T-helper 17 cell (primary cell): ENCODE data around the gene NOL7. TPM values are rescaled to one million over a fixed set of nuclear protein-coding genes. Genes with fewer than 3 reads are reported as not detected.
A peak's percentile ranks its signal among the peaks of the same experiment; 100 is the strongest.

Experiments
- ATAC-seq: fragments of 150-1000 bp; cut with Tn5 transposase; 2 replicates; pipeline ENCODE4 v1.10.0; 2021; ENCODE audit warnings: mild to moderate bottlenecking, moderate library complexity
- DNase-seq, 3 donors: peaks; one replicate each; pipeline versions ENCODE4 v3.0.0 to v3.0.0-alpha.2; 2020 to 2021
- H3K9me3 ChIP-seq: one replicate; pipeline ENCODE4 v1.7.0; 2013; ENCODE audit warnings: low read length, mild to moderate bottlenecking; ENCODE audit not compliant: control insufficient read depth, poor library complexity, severe bottlenecking
- H3K27ac Mint-ChIP-seq: one replicate; pipeline ENCODE4 v1.8.0; 2022; ENCODE audit warnings: mild to moderate bottlenecking, moderate library complexity, mixed read lengths
- H3K27me3 Mint-ChIP-seq: one replicate; pipeline ENCODE4 v1.8.0; 2022; ENCODE audit warnings: mixed read lengths
- H3K36me3 Mint-ChIP-seq: one replicate; pipeline ENCODE4 v1.8.0; 2022; ENCODE audit warnings: low read depth, mixed read lengths
- H3K4me1 Mint-ChIP-seq: one replicate; pipeline ENCODE4 v1.8.0; 2022; ENCODE audit warnings: mild to moderate bottlenecking, mixed read lengths
- H3K4me3 Mint-ChIP-seq: one replicate; pipeline ENCODE4 v1.8.0; 2022; ENCODE audit warnings: mild to moderate bottlenecking, moderate library complexity, mixed read lengths
- total RNA-seq, 4 donors: library from RNA in 2 of 4; stranded (reverse) in 2 of 4; gene quantifications; one replicate each; pipeline ENCODE4 v1.2.3 and lab custom pipeline; 2022 to 2026

NOL7 gene
- total RNA-seq, 2 donors from 2014 or later, result 44.3 to 47.0 TPM

- Mint-ChIP-seq H3K36me3 (peaks cover 5% of the 10 kb centered on the region), H3K4me3 (peak overlapping the region; percentile 63), H3K27me3 (no peaks in the 10 kb centered on the region), H3K27ac (peak overlapping the region; percentile 81), H3K4me1 (peaks cover 25% of the 10 kb centered on the region)
- ATAC-seq (no peak), DNase-seq (no peak)
- no peaks in the 10 kb centered on the region for H3K9me3 ChIP-seq
Measured at GRCh38 chr6:13611715-13612114, 3.4 kb upstream of the NOL7 start.

DNA sequence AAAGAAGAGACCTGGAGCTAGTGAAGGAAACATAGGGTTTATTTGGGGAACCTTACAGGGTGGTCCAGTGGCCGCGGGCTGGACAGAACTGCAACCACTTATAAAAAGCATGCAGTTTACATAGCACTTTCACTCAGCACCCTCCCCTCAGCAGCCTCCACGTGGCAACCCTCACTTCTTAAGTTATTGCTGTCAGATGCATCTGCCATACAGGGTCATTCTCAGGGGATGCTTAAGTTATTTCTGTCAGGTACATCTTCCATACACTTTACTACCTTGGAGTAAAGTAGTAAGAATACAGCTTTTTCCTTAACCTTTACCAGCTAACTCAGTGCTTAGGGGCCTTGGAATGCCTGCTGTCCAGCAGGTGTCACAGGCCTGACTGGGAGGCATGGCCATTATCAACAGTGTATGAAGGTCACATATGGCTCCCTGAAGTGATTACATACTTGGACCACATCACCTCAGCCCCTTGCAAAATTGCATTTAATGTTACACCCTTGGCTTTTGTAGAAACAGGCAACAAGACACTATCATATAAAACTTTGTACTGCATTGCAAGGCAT is 2.0 kb upstream of the NOL7 start:
- Mint-ChIP-seq H3K4me3 (peak overlapping the region; percentile 21), H3K27ac (no peak overlapping the region)
- ATAC-seq, result no peak

DNA sequence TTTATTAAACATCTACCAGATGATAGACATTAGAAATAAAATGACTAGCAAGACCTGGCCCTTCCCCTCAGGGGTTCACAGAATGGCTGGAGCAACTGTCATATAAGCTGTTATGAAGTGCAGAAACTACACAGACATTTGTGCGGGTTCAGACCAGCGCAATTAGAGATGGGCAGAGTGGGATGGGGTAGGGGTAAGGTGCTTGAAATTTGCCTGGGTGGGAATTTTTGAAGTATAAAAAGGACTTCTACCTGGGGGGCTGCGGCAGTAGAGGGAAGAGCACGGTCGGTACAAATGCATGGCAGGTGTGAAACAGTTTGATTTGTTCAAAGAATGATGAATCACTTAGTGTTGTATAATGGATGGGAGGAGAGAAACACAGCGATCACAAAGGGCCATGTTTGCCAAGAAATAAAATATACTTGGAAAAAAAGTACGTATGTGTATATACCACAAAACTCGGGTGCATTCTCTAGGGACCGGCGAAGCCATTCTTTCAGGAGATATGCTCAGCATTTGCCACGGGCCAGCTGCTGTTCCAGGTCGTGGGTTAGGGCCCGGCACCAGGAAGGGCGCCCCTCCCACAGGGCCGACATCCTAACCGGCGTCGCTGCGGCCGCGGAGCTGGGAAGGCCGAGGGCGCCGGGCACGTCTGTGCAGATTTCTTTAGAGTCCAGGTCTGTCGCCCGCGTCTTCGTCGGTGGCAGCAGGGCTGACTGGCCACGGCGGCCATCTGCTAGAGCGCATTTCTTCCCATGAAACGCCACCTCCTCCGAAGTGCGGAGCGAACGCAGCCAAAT is 809 bp upstream of the NOL7 start:
- peaks cover 35% of the 10 kb centered on the region for H3K4me1 Mint-ChIP-seq
- peak overlapping the region; percentile 95 for H3K27ac Mint-ChIP-seq
- DNase-seq (peak in 1 of 3 donors; percentile 19), ATAC-seq (peak; percentile 10)
- H3K4me3 Mint-ChIP-seq, result peak overlapping the region; percentile 97
- H3K27me3 Mint-ChIP-seq, result no peaks in the 10 kb centered on the region
- H3K9me3 ChIP-seq, result no peaks in the 10 kb centered on the region
- peaks cover 10% of the 10 kb centered on the region for H3K36me3 Mint-ChIP-seq

More for the DNA sequence above, 2.0 kb upstream of the NOL7 start:
- H3K4me1 Mint-ChIP-seq, result peaks cover 33% of the 10 kb centered on the region
- H3K9me3 ChIP-seq, result no peaks in the 10 kb centered on the region
- no peaks in the 10 kb centered on the region for H3K27me3 Mint-ChIP-seq
- no peak for DNase-seq
- H3K36me3 Mint-ChIP-seq, result peaks cover 10% of the 10 kb centered on the region

GRCh38 chr6:13615792-13616120 is 621 bp downstream of the NOL7 start:
- DNase-seq (peak; percentile 13 to 41 (median 40)), ATAC-seq (peak; percentile 24)
- peaks cover 33% of the 10 kb centered on the region for H3K4me1 Mint-ChIP-seq
- no peaks in the 10 kb centered on the region for H3K27me3 Mint-ChIP-seq
- H3K4me3 Mint-ChIP-seq, result peak overlapping the region; percentile 97
- H3K27ac Mint-ChIP-seq, result peak overlapping the region; percentile 95
- peaks cover 10% of the 10 kb centered on the region for H3K36me3 Mint-ChIP-seq
- H3K9me3 ChIP-seq, result no peaks in the 10 kb centered on the region

DNA sequence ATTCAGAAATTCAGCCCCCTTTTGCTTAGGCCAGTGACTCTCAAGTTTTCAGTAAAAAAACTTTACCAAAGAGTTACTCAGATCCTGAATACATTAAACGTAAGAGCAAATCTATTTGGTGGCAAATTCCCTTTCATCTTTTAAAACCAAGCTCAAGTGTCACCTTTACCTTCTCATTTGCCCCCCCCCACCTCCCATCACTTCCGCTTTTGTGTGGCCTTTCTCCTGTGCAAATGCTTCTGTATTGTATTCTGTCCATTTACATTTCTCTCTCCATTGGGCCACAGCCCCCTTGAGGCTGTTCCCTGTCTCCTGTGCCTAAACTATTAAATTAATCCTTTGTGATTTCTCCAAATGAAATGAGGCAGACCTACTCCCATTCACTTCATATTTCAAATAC is 1.9 kb downstream of the NOL7 start:
- Mint-ChIP-seq H3K36me3 (peaks cover 10% of the 10 kb centered on the region), H3K27ac (peak overlapping the region; percentile 95), H3K4me3 (peak overlapping the region; percentile 97), H3K27me3 (no peaks in the 10 kb centered on the region), H3K4me1 (peaks cover 25% of the 10 kb centered on the region)
- no peak for DNase-seq
- no peak for ATAC-seq
- H3K9me3 ChIP-seq, result no peaks in the 10 kb centered on the region

DNA sequence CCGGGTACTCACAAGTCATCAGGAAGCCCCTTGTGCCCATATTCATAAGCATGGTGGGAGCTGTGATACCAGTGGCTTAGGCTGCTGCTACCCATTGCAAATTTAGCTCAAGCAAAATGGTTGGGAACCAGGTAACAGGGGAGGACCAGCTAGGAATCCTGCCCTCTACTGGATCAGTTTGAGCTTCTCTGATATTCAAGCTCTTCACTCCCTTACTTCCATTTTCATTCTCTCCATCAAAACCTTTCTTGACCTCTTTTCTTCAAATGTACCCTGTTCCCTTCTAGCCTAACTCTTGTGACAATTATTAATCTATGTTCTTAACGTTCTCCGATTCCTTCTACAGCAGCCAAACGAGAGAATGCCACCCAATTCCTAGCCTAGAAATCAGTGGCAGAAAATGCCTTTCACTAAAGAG is 9.7 kb downstream of the NOL7 start:
- DNase-seq (no peak), ATAC-seq (peak; percentile 88)
- peaks cover 13% of the 10 kb centered on the region for H3K36me3 Mint-ChIP-seq
- H3K4me1 Mint-ChIP-seq, result peaks cover 15% of the 10 kb centered on the region
- H3K4me3 Mint-ChIP-seq, result no peak overlapping the region
- H3K27ac Mint-ChIP-seq, result peak overlapping the region; percentile 59
- no peaks in the 10 kb centered on the region for H3K9me3 ChIP-seq
- H3K27me3 Mint-ChIP-seq, result no peaks in the 10 kb centered on the region

DNA sequence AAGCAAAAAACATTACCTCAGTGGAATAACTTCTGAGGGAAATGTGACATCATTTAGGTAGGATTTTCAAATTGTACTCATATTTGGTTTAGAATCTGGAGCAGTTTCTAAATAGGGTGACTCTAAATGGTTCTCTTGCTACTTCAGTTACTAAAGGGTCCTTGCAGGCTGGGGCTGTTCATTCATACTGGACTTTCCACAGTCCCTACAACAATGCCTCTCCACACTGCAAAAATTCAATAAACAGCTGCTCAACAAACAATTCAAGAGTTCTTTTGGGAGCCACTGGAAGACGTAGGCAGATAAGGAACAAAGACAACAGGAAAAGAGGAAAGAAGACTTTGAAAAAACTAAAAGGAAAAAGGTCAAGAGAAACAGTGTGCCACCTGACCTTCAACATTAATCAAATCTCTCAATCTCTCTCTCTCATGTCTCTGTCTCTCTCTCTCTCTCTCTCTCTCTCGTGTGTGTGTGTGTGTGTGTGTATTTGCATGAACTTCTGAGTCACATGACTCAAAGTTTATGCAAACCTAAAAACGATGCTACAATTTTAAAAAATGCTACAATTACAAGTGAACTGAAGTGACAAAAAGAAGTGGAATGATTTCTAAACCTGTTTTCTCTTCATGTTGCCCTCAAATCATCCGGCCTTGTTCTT is 14.5 kb downstream of the NOL7 start:
- H3K36me3 Mint-ChIP-seq, result peaks cover 10% of the 10 kb centered on the region
- no peaks in the 10 kb centered on the region for H3K27me3 Mint-ChIP-seq
- ATAC-seq, result no peak

DNA sequence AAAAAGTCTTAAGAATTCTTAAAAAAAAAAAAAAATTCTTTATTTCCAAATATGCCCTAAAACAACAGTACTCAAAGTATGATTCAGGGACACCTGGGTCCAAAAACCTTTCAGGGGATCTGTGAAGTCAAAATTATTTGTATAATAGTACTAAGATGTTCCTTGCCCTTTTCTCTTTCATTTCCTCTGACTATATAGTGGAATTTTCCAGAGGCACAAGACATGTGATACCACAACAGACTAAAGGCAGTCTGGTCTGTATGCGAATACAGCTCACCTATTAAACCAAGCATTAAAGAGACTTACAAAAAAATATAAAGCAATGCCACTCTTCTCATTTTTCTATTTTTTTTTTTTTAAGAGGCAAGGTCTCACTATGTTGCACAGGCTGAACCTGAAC is 15.4 kb downstream of the NOL7 start:
- Mint-ChIP-seq H3K4me1 (peaks cover 7% of the 10 kb centered on the region), H3K27ac (peak overlapping the region; percentile 29), H3K36me3 (peaks cover 6% of the 10 kb centered on the region), H3K27me3 (no peaks in the 10 kb centered on the region), H3K4me3 (no peak overlapping the region)
- DNase-seq (no peak), ATAC-seq (no peak)
- no peaks in the 10 kb centered on the region for H3K9me3 ChIP-seq

More for the DNA sequence above, 14.5 kb downstream of the NOL7 start:
- H3K27ac Mint-ChIP-seq, result peak overlapping the region; percentile 83
- DNase-seq, result no peak
- H3K9me3 ChIP-seq, result no peaks in the 10 kb centered on the region
- peaks cover 11% of the 10 kb centered on the region for H3K4me1 Mint-ChIP-seq
- H3K4me3 Mint-ChIP-seq, result no peak overlapping the region

- no peaks in the 10 kb centered on the region for H3K9me3 ChIP-seq
- ATAC-seq, result no peak
- no peak overlapping the region for H3K27ac Mint-ChIP-seq
- peaks cover 21% of the 10 kb centered on the region for H3K4me1 Mint-ChIP-seq
- no peaks in the 10 kb centered on the region for H3K27me3 Mint-ChIP-seq
- DNase-seq, result no peak
- H3K4me3 Mint-ChIP-seq, result no peak overlapping the region
- H3K36me3 Mint-ChIP-seq, result peaks cover 9% of the 10 kb centered on the region
Measured at GRCh38 chr6:13633343-13633742, 18.2 kb downstream of the NOL7 start.

DNA sequence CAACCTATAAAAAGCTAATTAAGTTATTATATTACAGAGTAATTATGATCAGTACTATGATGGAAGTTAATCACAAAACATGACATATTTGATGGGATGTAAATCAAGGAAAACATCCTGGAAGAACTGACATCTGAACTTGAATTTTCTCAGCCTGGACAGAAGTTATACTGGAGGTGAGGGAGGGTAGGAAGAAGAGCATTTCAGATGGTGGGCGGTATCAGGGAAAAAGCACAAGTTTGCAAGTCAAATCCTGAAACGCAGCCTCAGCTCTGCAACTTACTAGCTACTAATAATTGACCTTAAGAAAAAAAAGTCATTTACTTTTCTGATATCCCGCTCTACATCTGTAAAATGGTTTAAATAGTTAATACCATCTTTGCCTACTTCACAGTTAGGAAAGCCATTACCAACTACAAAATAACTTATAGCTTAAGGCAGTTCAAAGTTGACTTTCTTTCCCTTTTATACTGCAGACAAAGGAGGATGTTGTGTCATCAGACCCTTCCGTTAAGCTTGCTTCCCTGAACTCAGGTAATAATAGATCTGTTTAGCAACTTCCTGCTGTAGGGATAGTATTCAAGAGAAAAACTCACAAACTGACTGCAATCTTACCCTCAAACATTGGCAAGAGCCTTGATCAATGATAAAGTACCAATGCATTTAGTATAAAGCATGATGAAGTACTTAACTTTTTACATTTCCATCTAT is 21.0 kb downstream of the NOL7 start:
- Mint-ChIP-seq H3K27me3 (no peaks in the 10 kb centered on the region), H3K36me3 (peaks cover 9% of the 10 kb centered on the region), H3K27ac (peak overlapping the region; percentile 67), H3K4me1 (peaks cover 19% of the 10 kb centered on the region), H3K4me3 (no peak overlapping the region)
- peak; percentile 46 for ATAC-seq
- no peak for DNase-seq
- no peaks in the 10 kb centered on the region for H3K9me3 ChIP-seq

GRCh38 chr6:13638014-13638413 is 22.9 kb downstream of the NOL7 start:
- no peaks in the 10 kb centered on the region for H3K27me3 Mint-ChIP-seq
- H3K36me3 Mint-ChIP-seq, result peaks cover 9% of the 10 kb centered on the region
- ATAC-seq, result no peak
- peak overlapping the region; percentile 79 for H3K27ac Mint-ChIP-seq
- H3K9me3 ChIP-seq, result no peaks in the 10 kb centered on the region
- no peak for DNase-seq
- no peak overlapping the region for H3K4me3 Mint-ChIP-seq
- H3K4me1 Mint-ChIP-seq, result peaks cover 23% of the 10 kb centered on the region

DNA sequence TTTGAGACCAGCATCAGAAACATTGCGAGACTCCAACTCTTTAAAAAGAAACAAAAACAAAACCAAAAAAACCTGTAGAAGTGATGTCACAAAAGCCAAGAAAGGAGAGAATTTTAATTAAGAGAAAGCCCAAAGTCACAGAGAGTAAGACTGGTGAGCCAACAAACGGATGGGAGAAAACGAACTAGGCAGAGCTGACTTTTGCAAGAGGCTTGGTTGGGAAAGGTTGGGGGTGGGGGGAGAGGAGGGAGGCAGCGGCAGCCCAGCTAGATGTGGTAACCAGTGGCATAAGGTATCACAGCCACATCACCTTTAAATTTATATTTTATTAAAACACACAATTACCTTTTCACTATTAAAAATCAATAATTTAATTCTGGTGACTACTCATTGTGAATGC is 23.5 kb downstream of the NOL7 start:
- Mint-ChIP-seq H3K27me3 (no peaks in the 10 kb centered on the region), H3K4me1 (peaks cover 27% of the 10 kb centered on the region), H3K4me3 (no peak overlapping the region), H3K36me3 (peaks cover 12% of the 10 kb centered on the region), H3K27ac (peak overlapping the region; percentile 79)
- H3K9me3 ChIP-seq, result no peaks in the 10 kb centered on the region
- DNase-seq (no peak), ATAC-seq (no peak)

GRCh38 chr6:13641315-13641714 is 26.2 kb downstream of the NOL7 start:
- ATAC-seq, result no peak

More at GRCh38 chr6:13641315-13641714, 26.2 kb downstream of the NOL7 start:
- H3K27me3 Mint-ChIP-seq, result no peaks in the 10 kb centered on the region
- H3K27ac Mint-ChIP-seq, result no peak overlapping the region
- no peak for DNase-seq
- no peaks in the 10 kb centered on the region for H3K9me3 ChIP-seq
- peaks cover 25% of the 10 kb centered on the region for H3K4me1 Mint-ChIP-seq
- no peak overlapping the region for H3K4me3 Mint-ChIP-seq
- peaks cover 12% of the 10 kb centered on the region for H3K36me3 Mint-ChIP-seq
